GDM1 (cell line): ENCODE measurements around the gene TPSAB1.
"Not testable (repeated sequence)": the region's sequence is repeated elsewhere in the genome, so short reads cannot be mapped to it uniquely, and the experiment has no call there.

Experiments
- DNase-seq: peaks from one replicate; lab custom pipeline; 2025; lab: John Stamatoyannopoulos, UW

Gene TPSAB1

GRCh38 chr16:1265090-1265630 lies 24.7 kb downstream of the TPSAB1 start:
- DNase-seq, result no peak

- DNase-seq, result no peak
These were observed 25.3 kb downstream of the TPSAB1 start for GRCh38 chr16:1265826-1266225.

GRCh38 chr16:1269418-1269817 lies 28.9 kb downstream of the TPSAB1 start:
- not testable (repeated sequence) for DNase-seq

- no peak for DNase-seq
These were observed 30.8 kb downstream of the TPSAB1 start for GRCh38 chr16:1271380-1271723.

GRCh38 chr16:1271724-1272413 lies 31.4 kb downstream of the TPSAB1 start:
- not testable (repeated sequence) for DNase-seq

- DNase-seq, result no peak
These were observed 32.1 kb downstream of the TPSAB1 start for GRCh38 chr16:1272453-1273198.

GRCh38 chr16:1273816-1274215 lies 33.3 kb downstream of the TPSAB1 start:
- DNase-seq, result no peak

- DNase-seq, result no peak
These were observed 34.3 kb downstream of the TPSAB1 start for GRCh38 chr16:1274767-1275166.

- no peak for DNase-seq
These were observed 35.5 kb downstream of the TPSAB1 start for GRCh38 chr16:1275791-1276579.

GRCh38 chr16:1276580-1276878 lies 36.0 kb downstream of the TPSAB1 start:
- no peak for DNase-seq

- DNase-seq, result no peak
These were observed 36.7 kb downstream of the TPSAB1 start for GRCh38 chr16:1277151-1277598.

- no peak for DNase-seq
These were observed 37.2 kb downstream of the TPSAB1 start for GRCh38 chr16:1277617-1278282.

- no peak for DNase-seq
These were observed 38.0 kb downstream of the TPSAB1 start for GRCh38 chr16:1278477-1278876.

GRCh38 chr16:1279081-1279944 lies 38.8 kb downstream of the TPSAB1 start:
- DNase-seq, result no peak

GRCh38 chr16:1279945-1280589 lies 39.6 kb downstream of the TPSAB1 start:
- no peak for DNase-seq

GRCh38 chr16:1280783-1281182 lies 40.3 kb downstream of the TPSAB1 start:
- no peak for DNase-seq

GRCh38 chr16:1281517-1281916 lies 41.0 kb downstream of the TPSAB1 start:
- no peak for DNase-seq

- DNase-seq, result no peak
These were observed 41.9 kb downstream of the TPSAB1 start for GRCh38 chr16:1282324-1282973.

- no peak for DNase-seq
These were observed 42.8 kb downstream of the TPSAB1 start for GRCh38 chr16:1283296-1283695.

- no peak for DNase-seq
These were observed 43.6 kb downstream of the TPSAB1 start for GRCh38 chr16:1283996-1284616.
